Measurements from ENCODE around the gene TRIO. TPM values are rescaled to one million over a fixed set of nuclear protein-coding genes. Genes with fewer than 3 reads are reported as not detected.

TRIO gene
- total and polyA plus RNA-seq, 2 of the 8 experiments (the other 6 are each of a cell fraction or from before 2014, with no cell fraction given), result 35.1 to 69.1 TPM

- Histone ChIP-seq H2BK15ac (ENCODE audit: low read length) (no peak overlapping the region), H2BK12ac (ENCODE audit: low read depth, low read length) (no peak overlapping the region), H3K18ac (ENCODE audit: extremely low read depth, low read length) (no peak overlapping the region), H3K36me3 (ENCODE audit: control insufficient read depth in 2 of 4, insufficient read depth in 4 of 4, low read length in 3 of 4) (no peaks in the 10 kb centered on the region; a peak in 1 of 8 replicates), H3K79me1 (ENCODE audit: low read depth, low read length) (peaks cover 7% of the 10 kb centered on the region), H3K79me2 (ENCODE audit: control insufficient read depth in 1 of 2, insufficient read depth in 2 of 2, low read length in 2 of 2) (peaks cover 5 to 100% of the 10 kb centered on the region in 2 experiments), H2AFZ (ENCODE audit: low read length) (no peak overlapping the region), H3K27me3 (replicated peaks in 1 of 4; ENCODE audit: control insufficient read depth in 3 of 4, extremely low read depth in 1 of 4, insufficient read depth in 3 of 4, low read length in 3 of 4) (no peaks in the 10 kb centered on the region), H4K8ac (ENCODE audit: extremely low read depth, insufficient read depth, low read length) (no peak overlapping the region), H2BK120ac (replicated peaks; ENCODE audit: low read depth, low read length) (no peak overlapping the region), H3K4me3 (ENCODE audit: extremely low read depth in 1 of 4, insufficient read depth in 2 of 4, low read depth in 3 of 4, low read length in 4 of 4) (no peak overlapping the region), H3K4me1 (replicated peaks in 1 of 4; ENCODE audit: control insufficient read depth in 3 of 4, insufficient read depth in 4 of 4, low read length in 3 of 4) (peaks cover 2 to 30% (median 26%) of the 10 kb centered on the region in 4 experiments), H3K9me3 (ENCODE audit: insufficient read depth in 2 of 2, low read depth in 1 of 2, low read length in 1 of 2) (no peaks in the 10 kb centered on the region), H4K20me1 (replicated peaks in 1 of 2; ENCODE audit: control insufficient read depth in 1 of 2, insufficient read depth in 2 of 2, low read length in 2 of 2) (peaks cover 17 to 20% of the 10 kb centered on the region in 2 experiments), H3K14ac (ENCODE audit: insufficient read length) (no peak overlapping the region), H3K4me2 (ENCODE audit: insufficient read depth in 1 of 2, low read depth in 2 of 2, low read length in 2 of 2) (no peak overlapping the region), H3K4ac (replicated peaks; ENCODE audit: insufficient read length, low read depth, low read length) (no peak overlapping the region), H4K5ac (ENCODE audit: insufficient read length, low read depth, low read length) (no peak overlapping the region), H3K23me2 (ENCODE audit: low read depth, low read length) (no peaks in the 10 kb centered on the region), H4K91ac (replicated peaks; ENCODE audit: insufficient read length, low read length) (no peak overlapping the region), H2BK5ac (ENCODE audit: low read depth, low read length) (no peak overlapping the region), H3K27ac (ENCODE audit: low read depth, low read length) (no peak overlapping the region), H2AK5ac (ENCODE audit: low read depth, low read length) (no peak overlapping the region), H2BK20ac (ENCODE audit: low read length) (no peak overlapping the region), H3K23ac (ENCODE audit: insufficient read length) (no peak overlapping the region), H3K56ac (replicated peaks; ENCODE audit: insufficient read length, low read depth, low read length) (no peak overlapping the region), H3K9ac (replicated peaks in 1 of 4; ENCODE audit: extremely low read depth in 1 of 4, low read depth in 3 of 4, low read length in 3 of 4) (no peak overlapping the region)
- DNase-seq (ENCODE audit: low read depth in 1 of 2, low spot score in 2 of 2) (no peak), FAIRE-seq (no peak)
- POLR2A ChIA-PET (ENCODE audit: partially characterized antibody), result interaction anchor here (0.7 kb wide), 1 partner anchor 24 kb away, joined by 3 read pairs; no protein-coding TSS in a partner anchor
- TF ChIP-seq TEAD4 (IDR thresholded peaks at IDR 0.05; ENCODE audit: low read depth, low read length), result no peak
- TF ChIP-seq CTCF (IDR thresholded peaks at IDR 0.05; ENCODE audit: control extremely low read depth in 1 of 3, insufficient read depth in 1 of 3, low read depth in 1 of 3, low read length in 3 of 3), result no peak
- no peak for TF ChIP-seq ATF3 (IDR thresholded peaks at IDR 0.05; ENCODE audit: insufficient read depth, low read depth, low read length)
- no peak for TF ChIP-seq CBX8 (IDR thresholded peaks at IDR 0.05; ENCODE audit: borderline replicate concordance, low read depth, low read length)
- TF ChIP-seq, protein P1, sequence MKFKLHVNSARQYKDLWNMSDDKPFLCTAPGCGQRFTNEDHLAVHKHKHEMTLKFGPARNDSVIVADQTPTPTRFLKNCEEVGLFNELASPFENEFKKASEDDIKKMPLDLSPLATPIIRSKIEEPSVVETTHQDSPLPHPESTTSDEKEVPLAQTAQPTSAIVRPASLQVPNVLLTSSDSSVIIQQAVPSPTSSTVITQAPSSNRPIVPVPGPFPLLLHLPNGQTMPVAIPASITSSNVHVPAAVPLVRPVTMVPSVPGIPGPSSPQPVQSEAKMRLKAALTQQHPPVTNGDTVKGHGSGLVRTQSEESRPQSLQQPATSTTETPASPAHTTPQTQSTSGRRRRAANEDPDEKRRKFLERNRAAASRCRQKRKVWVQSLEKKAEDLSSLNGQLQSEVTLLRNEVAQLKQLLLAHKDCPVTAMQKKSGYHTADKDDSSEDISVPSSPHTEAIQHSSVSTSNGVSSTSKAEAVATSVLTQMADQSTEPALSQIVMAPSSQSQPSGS (IDR thresholded peaks at IDR 0.05; ENCODE audit: low read length), result no peak
- TF ChIP-seq, protein P2, sequence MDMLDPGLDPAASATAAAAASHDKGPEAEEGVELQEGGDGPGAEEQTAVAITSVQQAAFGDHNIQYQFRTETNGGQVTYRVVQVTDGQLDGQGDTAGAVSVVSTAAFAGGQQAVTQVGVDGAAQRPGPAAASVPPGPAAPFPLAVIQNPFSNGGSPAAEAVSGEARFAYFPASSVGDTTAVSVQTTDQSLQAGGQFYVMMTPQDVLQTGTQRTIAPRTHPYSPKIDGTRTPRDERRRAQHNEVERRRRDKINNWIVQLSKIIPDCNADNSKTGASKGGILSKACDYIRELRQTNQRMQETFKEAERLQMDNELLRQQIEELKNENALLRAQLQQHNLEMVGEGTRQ (IDR thresholded peaks at IDR 0.05; ENCODE audit: low read length), result no peak
- no peak for TF ChIP-seq KDM5A (IDR thresholded peaks at IDR 0.05; ENCODE audit: low read length)
- 75% methylated on average over 6 of the region's 6 CpGs; no CpG with 5 or more reads in 1 of the 2 experiments for WGBS, 2 experiments (ENCODE audit: extremely low coverage in 1 of 2, insufficient coverage in 1 of 2, insufficient read length in 1 of 2, insufficient replicate concordance in 2 of 2, low coverage in 1 of 2, low lambda C conversion rate in 2 of 2, missing lambda C conversion rate in 1 of 2)
- CTCF ChIA-PET (ENCODE audit: partially characterized antibody), result interaction anchor here (0.5 to 1.3 kb wide), 3 partner anchors 9 to 38 kb away, joined by 3 to 4 read pairs (median 4); no protein-coding TSS in a partner anchor
These were observed 75.3 kb downstream of the TRIO start for GRCh38 chr5:14218480-14218879.
